ENCODE measurements around the gene ZGLP1.

The ZGLP1 gene

GRCh38 chr19:10316229-10317044, 6.8 kb upstream of the ZGLP1 start:
- peak overlapping the region; percentile 74 for H3K27ac ChIP-seq
- TF ChIP-seq CTCF (conservative IDR thresholded peaks at IDR 0.05), result no peak
- TF ChIP-seq ZFX (IDR thresholded peaks at IDR 0.05), result no peak

- peak within 1 kb of the TSS; percentile 74 for H3K27ac ChIP-seq
Measured at GRCh38 chr19:10315335-10316214, 6.0 kb upstream of the ZGLP1 start, which contains the start of gene FDX2. Gene FDX2, minus strand, starts transcription at chr19:10316015. Its CDS starts 19 bp downstream, at chr19:10315996.

GRCh38 chr19:10306327-10306726, 3.3 kb downstream of the ZGLP1 start:
- no peak overlapping the region for H3K27ac ChIP-seq
- TF ChIP-seq ZFX (IDR thresholded peaks at IDR 0.05) (no peak), CTCF (conservative IDR thresholded peaks at IDR 0.05) (no peak)

More at GRCh38 chr19:10315335-10316214, 6.0 kb upstream of the ZGLP1 start, which contains the start of gene FDX2:
- peak; percentile 63; the same call in 1 of the 2 replicates for TF ChIP-seq ZFX (IDR thresholded peaks at IDR 0.05)
- TF ChIP-seq CTCF (conservative IDR thresholded peaks at IDR 0.05), result no peak

- no peak for TF ChIP-seq ZFX (IDR thresholded peaks at IDR 0.05)
- TF ChIP-seq CTCF (conservative IDR thresholded peaks at IDR 0.05), result no peak
Measured at GRCh38 chr19:10305139-10305806, 4.3 kb downstream of the ZGLP1 start.

GRCh38 chr19:10299545-10300458, 9.8 kb downstream of the ZGLP1 start:
- H3K27ac ChIP-seq, result no peak overlapping the region
- no peak for TF ChIP-seq CTCF (conservative IDR thresholded peaks at IDR 0.05)
- no peak for TF ChIP-seq ZFX (IDR thresholded peaks at IDR 0.05)

More at GRCh38 chr19:10305139-10305806, 4.3 kb downstream of the ZGLP1 start:
- H3K27ac ChIP-seq, result no peak overlapping the region

- no peak for TF ChIP-seq CTCF (conservative IDR thresholded peaks at IDR 0.05)
- no peak for TF ChIP-seq ZFX (IDR thresholded peaks at IDR 0.05)
Measured at GRCh38 chr19:10295847-10296591, 13.6 kb downstream of the ZGLP1 start.

More at GRCh38 chr19:10295847-10296591, 13.6 kb downstream of the ZGLP1 start:
- H3K27ac ChIP-seq, result no peak overlapping the region

Data from C4-2B (cell line).